ENCODE data around the gene BATF.

- TF ChIP-seq CTCF (IDR thresholded peaks at IDR 0.05), result no peak
- no peak for TF ChIP-seq EP300 (IDR thresholded peaks at IDR 0.05; ENCODE audit: low read depth)
Observed at GRCh38 chr14:75477881-75478280, 44.4 kb upstream of the BATF start.

Data from transverse colon (tissue), 3 donors.